Measurements from ENCODE around the gene ASB11.

ASB11 gene

DNA sequence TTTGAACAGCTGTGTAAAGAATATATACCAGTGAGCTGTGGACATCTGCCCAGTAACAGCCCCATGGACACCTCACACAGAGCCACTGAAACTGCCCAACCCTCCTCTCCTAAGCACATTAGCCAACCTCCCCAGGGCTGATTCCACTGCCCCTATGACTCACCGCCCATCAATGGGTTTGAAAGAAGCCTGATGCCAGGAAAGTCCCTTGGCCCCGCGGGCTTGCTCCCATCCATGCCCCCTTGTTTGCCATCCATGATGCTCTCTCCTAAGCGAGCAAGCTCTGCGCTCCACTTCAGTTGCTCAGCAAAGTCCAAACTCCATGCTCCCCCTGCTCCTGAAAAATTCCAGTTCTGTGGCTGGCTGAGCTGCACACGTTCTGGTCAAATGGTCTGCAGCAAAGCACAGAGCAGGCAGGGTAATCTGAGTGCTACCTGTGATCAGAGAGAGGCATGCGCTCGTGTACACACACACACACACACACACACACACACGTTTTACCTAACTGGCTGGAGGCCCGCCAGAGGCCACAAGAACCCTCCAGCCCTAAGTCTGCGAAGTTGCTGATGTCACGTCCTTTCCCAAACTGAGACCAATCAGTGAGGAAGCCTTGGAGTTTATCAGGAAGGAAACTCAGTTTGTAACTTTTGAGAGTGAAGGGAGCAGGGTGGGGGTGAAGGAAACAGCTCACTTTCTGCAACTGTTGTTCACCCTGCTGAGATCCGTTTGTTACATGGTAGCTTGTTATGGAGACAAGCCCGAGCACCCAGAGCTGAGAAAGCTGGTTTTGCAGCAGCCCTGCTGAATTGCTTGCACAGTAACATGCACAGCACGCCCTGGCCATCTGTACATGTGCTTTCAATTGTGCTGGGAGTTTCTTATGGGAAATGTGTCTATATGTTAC lies 45.6 kb downstream of the ASB11 start, which contains the start of gene ASB9:
Gene ASB9, minus strand, starts transcription at position 466 of the 904 bp plus-strand sequence. Its CDS starts 209 bp downstream, at position 257.
- TF ChIP-seq CTCF (IDR thresholded peaks at IDR 0.05) = no peak
- H3K27ac ChIP-seq = no peak within 1 kb of the TSS
- H3K4me1 ChIP-seq (ENCODE audit: control insufficient read depth in 1 of 2, insufficient read depth in 1 of 2, low read depth in 1 of 2, low read length in 1 of 2) = no peaks in the 10 kb centered on the region
- H3K9me3 ChIP-seq = no peaks in the 10 kb centered on the region
- no peaks in the 10 kb centered on the region for H3K27me3 ChIP-seq
- no peaks in the 10 kb centered on the region for H3K36me3 ChIP-seq
- no peak within 1 kb of the TSS for H3K4me3 ChIP-seq (ENCODE audit: low read depth in 1 of 2, low read length in 1 of 2)

- Histone ChIP-seq H3K27ac (no peak overlapping the region), H3K36me3 (no peaks in the 10 kb centered on the region), H3K27me3 (no peaks in the 10 kb centered on the region), H3K4me3 (ENCODE audit: low read depth in 1 of 2, low read length in 1 of 2) (no peak overlapping the region), H3K4me1 (ENCODE audit: control insufficient read depth in 1 of 2, insufficient read depth in 1 of 2, low read depth in 1 of 2, low read length in 1 of 2) (no peaks in the 10 kb centered on the region), H3K9me3 (no peaks in the 10 kb centered on the region)
- no peak for TF ChIP-seq CTCF (IDR thresholded peaks at IDR 0.05)
Observed at GRCh38 chrX:15269120-15269519, 46.3 kb downstream of the ASB11 start.

GRCh38 chrX:15254852-15255251 lies 60.6 kb downstream of the ASB11 start:
- Histone ChIP-seq H3K4me3 (ENCODE audit: low read depth in 1 of 2, low read length in 1 of 2) (no peak overlapping the region), H3K27ac (no peak overlapping the region), H3K36me3 (no peaks in the 10 kb centered on the region), H3K27me3 (no peaks in the 10 kb centered on the region), H3K9me3 (no peaks in the 10 kb centered on the region), H3K4me1 (ENCODE audit: control insufficient read depth in 1 of 2, insufficient read depth in 1 of 2, low read depth in 1 of 2, low read length in 1 of 2) (no peaks in the 10 kb centered on the region)
- TF ChIP-seq CTCF (IDR thresholded peaks at IDR 0.05) = no peak

GRCh38 chrX:15245896-15246295 lies 69.5 kb downstream of the ASB11 start:
- no peaks in the 10 kb centered on the region for H3K4me1 ChIP-seq (ENCODE audit: control insufficient read depth in 1 of 2, insufficient read depth in 1 of 2, low read depth in 1 of 2, low read length in 1 of 2)
- no peak overlapping the region for H3K27ac ChIP-seq
- no peaks in the 10 kb centered on the region for H3K36me3 ChIP-seq
- no peak overlapping the region for H3K4me3 ChIP-seq (ENCODE audit: low read depth in 1 of 2, low read length in 1 of 2)
- no peak for TF ChIP-seq CTCF (IDR thresholded peaks at IDR 0.05)
- no peaks in the 10 kb centered on the region for H3K9me3 ChIP-seq
- H3K27me3 ChIP-seq = no peaks in the 10 kb centered on the region

GRCh38 chrX:15244421-15244820 lies 71.0 kb downstream of the ASB11 start:
- no peak for TF ChIP-seq CTCF (IDR thresholded peaks at IDR 0.05)
- Histone ChIP-seq H3K9me3 (no peaks in the 10 kb centered on the region), H3K36me3 (no peaks in the 10 kb centered on the region), H3K27me3 (no peaks in the 10 kb centered on the region), H3K27ac (no peak overlapping the region), H3K4me1 (ENCODE audit: control insufficient read depth in 1 of 2, insufficient read depth in 1 of 2, low read depth in 1 of 2, low read length in 1 of 2) (no peaks in the 10 kb centered on the region), H3K4me3 (ENCODE audit: low read depth in 1 of 2, low read length in 1 of 2) (no peak overlapping the region)

Measured in neutrophil (primary cell).